GM21381 (cell line): ENCODE measurements around the gene STRIT1.
"Not testable (repeated sequence)": the region's sequence is repeated elsewhere in the genome, so short reads cannot be mapped to it uniquely, and the experiment has no call there.

Source experiments
- ATAC-seq: cut with Tn5 transposase; IDR thresholded peaks from one replicate; pipeline ENCODE4 v1.9.1; 2021; ENCODE audit warnings: mild to moderate bottlenecking, moderate library complexity; ENCODE audit not compliant: unreplicated experiment

STRIT1 gene

DNA sequence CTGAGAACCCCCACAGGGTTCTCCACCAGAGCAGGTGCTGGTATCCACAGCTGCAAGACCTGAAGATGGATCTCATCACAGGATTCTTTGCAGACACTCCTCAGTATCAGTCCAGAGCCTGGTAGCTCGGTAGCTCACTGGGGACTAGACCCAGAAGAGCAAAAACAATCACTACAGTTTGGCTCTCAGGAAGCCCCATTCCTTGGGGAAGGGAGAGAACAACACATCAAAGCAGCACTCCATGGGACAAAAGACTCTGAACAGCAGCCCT, 22.2 kb downstream of the STRIT1 start:
- ATAC-seq: no peak

DNA sequence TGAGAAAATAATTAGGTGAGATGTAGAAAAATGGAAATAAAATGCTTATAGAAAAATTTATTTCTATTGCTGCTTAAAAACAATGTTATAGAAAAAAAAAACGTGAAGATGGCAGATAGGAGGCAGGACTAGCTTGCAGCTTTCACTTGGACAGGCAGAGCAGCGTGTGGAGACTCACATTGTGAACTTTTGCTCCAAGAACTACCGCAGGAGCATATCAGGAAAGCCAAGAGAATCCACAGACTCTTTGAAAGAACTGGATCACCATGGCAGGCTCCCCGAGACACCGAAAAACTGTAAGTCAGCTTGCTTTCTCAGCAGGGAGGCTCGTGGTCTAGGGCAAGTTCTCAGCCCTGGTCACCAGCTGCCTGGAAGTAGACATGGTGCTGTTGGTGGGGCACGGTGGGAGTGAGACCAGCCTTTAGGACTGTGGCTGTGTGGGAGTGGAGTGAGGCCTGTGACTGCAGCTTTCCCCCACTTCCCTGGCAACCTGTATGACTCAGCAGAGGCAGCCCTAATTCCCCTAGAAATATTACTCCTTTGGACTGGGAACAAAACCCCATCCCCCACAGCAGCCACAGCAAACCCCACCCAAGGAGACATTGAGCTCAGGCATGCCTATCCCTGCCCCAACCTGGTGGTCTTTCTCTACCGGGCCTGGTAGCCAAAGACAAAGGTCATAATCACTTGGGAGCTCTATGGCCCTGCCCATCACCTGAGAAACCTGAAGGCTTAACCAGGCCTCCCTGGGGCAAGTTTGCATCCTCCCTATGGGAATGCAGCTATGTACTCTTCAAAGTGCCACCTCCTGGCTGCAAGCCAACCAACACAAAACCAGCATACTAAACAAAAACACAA, 22.8 kb downstream of the STRIT1 start:
- ATAC-seq: no peak

DNA sequence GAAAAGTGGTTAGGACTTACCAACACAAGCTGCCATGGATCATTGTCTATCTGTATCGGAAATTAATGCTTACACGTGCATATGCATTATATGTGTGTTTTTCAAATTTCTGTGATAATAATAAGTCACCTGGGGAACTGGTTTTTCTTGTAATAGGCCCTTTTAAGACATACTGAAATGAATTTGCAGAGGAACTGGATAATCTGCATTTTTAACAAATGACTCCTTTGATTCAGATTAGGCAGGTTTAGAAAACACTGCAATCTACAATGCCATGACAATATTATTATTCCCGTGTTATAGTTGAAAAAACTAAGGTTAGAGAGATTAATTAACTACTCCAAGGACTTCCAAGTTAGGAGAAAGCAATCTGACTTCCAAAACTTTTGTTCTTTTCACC, 23.4 kb downstream of the STRIT1 start:
- ATAC-seq: no peak

DNA sequence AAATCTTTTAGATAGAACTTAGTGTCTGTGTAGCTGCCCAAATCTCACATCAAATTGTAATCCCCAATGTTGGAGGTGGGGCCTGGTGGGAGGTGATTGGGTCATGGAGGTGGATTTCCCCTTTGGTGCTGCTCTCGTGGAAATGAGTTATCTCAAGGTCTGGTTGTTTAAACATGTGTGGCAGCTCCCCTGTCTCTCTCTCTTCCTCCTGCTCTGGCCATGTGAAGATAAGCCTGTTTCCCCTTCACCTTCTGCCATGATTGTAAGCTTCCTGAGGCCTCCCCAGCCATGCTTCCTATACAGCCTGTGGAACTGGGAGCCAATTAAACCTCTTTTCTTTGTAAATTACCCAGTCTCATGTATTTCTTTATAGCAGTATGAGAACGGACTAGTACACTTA, 30.6 kb downstream of the STRIT1 start:
- ATAC-seq: not testable (repeated sequence)

DNA sequence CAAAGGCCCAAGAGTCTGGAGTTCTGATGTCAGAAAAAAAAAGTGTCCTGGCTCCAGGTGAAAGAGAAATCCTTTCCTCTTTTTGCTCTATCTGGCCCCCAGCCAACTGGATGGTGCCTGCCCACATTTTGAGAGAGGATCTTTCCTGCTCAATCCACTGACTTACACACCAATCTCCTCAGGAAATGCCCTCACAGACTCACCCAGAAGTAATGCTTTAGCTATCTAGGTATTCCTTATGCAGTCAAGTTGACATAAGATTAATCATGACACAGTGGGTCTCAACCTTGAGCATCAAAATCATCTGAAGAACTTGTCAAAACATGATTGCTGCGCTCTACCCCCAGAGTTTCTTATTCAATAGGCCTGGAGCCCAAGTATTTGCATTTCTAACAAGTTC, 31.2 kb downstream of the STRIT1 start:
- ATAC-seq: no peak

DNA sequence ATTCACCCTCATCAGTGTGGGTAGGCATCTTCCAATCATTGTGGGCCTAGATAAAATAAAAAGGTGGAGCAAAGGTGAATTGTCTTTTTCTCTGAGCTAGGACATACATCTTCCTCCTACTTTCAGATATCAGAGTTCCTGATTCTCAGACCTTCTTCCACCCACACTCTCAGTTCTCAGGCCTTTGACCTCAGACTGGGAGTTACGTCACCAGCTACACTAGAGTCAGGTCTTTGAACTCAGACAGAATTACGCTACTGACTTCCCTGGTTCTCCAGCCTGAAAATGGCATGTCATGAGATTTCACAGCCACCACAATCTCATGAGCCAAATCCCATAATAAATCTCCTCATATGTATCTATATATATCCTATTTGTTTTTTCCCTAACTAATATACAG, 39.0 kb downstream of the STRIT1 start:
- no peak for ATAC-seq

DNA sequence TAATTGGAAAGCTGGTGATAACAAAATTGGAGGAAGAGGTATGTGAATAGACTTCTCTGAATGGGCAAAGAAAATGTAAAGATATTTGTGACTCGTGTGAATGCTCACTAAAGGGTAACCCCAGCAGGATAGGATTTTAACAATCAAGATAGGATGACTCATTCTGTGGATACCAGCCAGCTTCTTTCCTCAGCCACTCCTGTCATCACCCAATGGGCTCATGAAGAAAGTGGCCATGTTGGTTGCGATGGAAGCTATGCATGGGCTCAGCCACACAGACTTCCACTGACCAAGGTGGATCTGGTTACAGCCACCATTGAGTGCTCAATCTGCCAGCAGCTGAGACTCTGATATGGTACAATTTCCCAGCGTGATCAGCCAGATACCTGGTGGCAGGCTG, 40.9 kb downstream of the STRIT1 start:
- ATAC-seq: no peak

DNA sequence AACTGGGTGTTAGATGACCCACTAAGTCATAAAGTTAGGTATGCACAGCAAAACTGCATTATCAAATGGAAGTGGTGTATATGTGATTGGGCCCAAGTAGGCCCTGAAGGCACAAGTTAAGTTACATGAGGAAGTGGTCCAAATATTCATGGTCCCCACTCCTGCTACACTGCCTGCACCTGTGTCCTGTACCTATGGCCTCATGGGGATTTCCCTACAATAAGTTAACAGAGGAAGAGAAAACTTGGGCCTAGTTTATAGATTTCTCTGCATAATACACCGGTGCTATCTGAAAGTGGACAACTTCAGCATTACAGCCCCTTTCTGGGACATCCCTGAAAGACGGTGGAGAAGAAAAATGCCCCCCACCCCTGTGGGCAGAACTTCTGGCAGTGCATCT, 41.5 kb downstream of the STRIT1 start:
- ATAC-seq: no peak

DNA sequence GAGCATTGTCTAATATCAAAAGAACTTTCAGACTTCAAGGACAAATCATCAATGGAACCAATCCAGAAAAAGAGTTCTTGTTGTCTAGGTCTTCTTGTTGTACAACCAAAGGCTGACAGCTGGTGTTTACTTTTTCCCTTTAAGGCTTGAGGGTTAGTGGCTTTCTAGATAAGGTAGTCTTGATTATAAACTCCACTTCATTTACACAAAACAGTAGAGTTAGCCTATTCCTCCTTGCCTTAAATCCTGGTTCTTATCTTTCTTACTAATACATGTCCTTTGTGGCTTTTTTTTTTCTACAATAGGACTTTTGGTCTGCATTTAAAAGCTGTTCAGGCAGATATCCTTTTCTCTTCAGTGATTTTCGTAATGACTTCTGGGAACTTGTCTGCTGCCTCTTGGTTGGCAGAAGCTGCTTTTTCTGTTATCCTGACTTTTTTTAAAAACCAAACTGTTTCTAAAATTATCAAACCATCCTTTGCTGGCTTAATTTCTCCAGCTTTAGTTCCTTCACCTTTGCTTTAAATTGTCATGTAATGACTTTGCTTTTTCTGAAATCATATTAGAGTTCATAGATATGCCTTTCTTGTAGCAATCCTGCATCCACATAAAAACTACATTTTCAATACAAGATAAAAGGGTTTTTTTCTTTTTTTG, 44.8 kb downstream of the STRIT1 start:
- ATAC-seq: no peak

DNA sequence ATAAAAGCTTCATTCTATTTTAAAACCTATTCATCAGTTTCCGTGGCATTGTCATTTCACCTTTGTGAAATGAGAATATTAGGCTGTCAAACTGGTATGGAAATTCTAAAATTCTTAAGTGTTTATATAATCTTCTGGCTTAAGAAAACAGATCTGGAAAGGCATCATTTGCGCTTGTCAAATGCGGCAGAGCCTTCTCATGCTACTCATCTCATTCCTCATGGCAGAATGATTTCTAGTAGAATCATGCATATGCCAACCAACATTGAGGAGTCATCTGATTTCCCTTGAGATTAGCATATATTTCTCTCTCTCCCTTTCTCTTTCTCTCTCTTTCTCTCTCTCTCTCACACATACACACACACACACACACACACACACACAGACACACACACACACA, 48.8 kb downstream of the STRIT1 start:
- ATAC-seq: no peak

DNA sequence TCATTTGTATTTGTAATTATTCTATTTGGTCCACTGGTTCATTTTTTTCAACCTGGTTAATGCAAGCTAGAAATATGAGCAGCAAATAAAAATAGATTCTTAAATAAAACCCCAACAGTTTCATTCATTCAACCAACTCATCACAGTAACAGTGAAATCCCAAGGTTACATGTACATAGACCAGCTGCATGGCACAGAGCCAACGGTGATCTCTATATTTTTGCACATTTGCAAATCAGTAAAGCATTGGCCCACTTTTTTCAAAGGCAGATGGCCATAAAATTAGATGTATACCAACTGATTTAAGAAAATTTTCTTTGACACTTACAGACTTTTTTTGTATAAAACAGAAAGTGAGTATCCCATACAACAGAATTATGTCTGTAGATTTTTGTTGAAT, 49.3 kb downstream of the STRIT1 start:
- no peak for ATAC-seq

DNA sequence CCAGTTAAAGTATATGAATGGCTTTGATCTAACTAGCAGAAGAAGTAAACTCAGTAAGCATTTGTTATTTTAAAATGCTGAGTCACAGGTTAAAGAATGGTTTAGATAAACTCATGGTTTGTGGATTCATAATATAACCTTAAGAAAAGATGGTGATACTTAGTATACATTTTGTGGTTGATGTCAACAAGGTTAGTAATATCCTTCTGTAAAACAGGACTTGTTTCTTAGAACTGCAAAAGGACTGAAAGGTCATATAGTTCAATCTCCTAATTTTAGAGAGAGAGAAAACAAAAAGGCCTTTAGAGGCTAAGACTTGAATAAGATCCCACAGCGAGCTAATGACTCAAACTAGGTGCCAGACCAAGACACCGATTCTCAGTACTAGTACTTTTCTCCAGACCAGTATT, 50.0 kb downstream of the STRIT1 start:
- ATAC-seq: no peak

DNA sequence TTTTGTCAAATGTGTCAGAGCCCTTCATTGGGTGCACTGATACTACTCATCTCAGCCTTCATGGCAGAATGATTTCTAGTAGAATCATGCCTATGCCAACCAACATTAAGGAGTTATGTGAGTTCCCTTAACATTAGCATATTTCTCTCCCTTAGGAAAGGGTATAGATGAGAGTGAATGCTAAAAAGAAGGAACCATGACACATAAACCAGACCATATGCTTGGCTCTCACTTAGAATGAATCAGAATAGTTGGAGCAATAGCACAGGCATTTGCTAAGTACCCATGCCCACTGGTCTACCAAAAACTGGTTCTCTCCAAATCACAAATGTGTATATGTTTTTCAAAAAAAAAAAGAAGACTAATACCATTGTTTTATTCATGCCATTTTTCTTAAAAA, 51.1 kb downstream of the STRIT1 start:
- ATAC-seq: no peak

DNA sequence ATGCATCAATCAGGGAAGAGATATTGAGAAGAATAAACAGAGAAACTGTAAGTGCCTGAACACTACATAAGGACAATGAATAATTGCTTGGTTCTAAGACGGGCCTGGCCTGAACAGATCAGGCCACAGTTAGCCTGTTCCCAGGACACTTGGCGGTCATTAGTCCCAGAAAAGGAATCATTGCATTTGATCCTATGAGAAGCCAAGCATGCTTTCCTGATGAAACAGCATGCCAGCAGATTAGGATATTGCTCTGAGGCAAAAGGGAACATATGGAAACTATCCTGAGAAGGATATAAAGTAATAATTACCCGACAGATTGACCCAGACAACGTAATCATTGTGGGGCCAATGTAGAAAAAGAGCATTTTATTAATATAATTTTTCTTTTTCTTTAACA, 51.9 kb downstream of the STRIT1 start:
- no peak for ATAC-seq
